Upper lobe of right lung (tissue), 1 donor: ENCODE measurements around the gene CUEDC1. TPM values are rescaled to one million over a fixed set of nuclear protein-coding genes. Genes with fewer than 3 reads are reported as not detected.

Source experiments
- ATAC-seq: fragments of 200-7000 bp; cut with Tn5 transposase; one replicate; pipeline ENCODE4 v1.9.1; 2020; ENCODE audit warnings: mild to moderate bottlenecking, moderate library complexity
- DNase-seq: peaks from one replicate; pipeline ENCODE4 v3.0.0-alpha.2; 2020
- H3K27ac ChIP-seq: fragments of 200-600 bp; one replicate; pipeline ENCODE4 v1.8.0; 2022
- H3K27me3 ChIP-seq: fragments of 200-600 bp; one replicate; pipeline ENCODE4 v1.8.0; 2022; ENCODE audit warnings: mild to moderate bottlenecking
- H3K36me3 ChIP-seq: fragments of 200-600 bp; one replicate; pipeline ENCODE4 v1.8.0; 2022
- H3K4me1 ChIP-seq: fragments of 200-600 bp; one replicate; pipeline ENCODE4 v1.8.0; 2022
- H3K4me3 ChIP-seq: fragments of 200-600 bp; one replicate; pipeline ENCODE4 v1.8.0; 2022; ENCODE audit warnings: mild to moderate bottlenecking
- H3K9me3 ChIP-seq: fragments of 200-600 bp; one replicate; pipeline ENCODE4 v1.8.0; 2022
- intact Hi-C: fragments of 100-400 bp; cut with DNase I; formaldehyde crosslinking; loops from one replicate; pipeline ENCODE4 v1.11.0; 2022
- total RNA-seq: library from RNA; stranded (reverse); fragmentation: NEBNext Ultra II Directional; extraction: Animal tissue kit (Norgen Biotek cat#: 25700); gene quantifications from one replicate; pipeline ENCODE4 v1.2.1, GENCODE V29; 2021
- TF ChIP-seq, protein P1 (sequence below): fragments of 200-600 bp; IDR thresholded peaks from one replicate; pipeline ENCODE4 v1.8.0; 2022; ENCODE audit warnings: antibody characterized with exemption
- donor health status: DM: no; HTN: yes; CAD: no; lungs with severe emphysema.

The CUEDC1 gene
- total RNA-seq, 1 donor from 2014 or later: 41.9 TPM

DNA sequence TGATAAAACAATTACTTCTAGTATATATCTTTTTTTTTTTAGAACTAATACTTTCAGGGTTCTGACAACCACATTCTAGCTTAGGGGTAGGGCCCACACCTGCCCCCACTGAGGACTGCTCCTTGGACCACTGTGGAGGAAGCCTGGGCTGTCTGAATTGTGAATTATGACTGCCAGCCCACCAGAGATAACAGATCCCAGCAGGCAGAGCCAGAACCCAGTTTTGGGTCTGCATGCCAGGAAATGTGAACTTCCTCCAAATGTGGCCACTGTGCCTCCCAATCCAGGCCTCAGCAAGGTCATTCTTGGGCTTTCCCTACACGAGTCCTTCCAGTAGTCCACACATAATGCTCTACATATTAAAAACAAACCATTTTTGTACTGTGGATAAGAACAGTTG, 16.9 kb upstream of the CUEDC1 start:
- Histone ChIP-seq H3K27ac (no peak overlapping the region), H3K36me3 (peaks cover 55% of the 10 kb centered on the region), H3K9me3 (no peaks in the 10 kb centered on the region), H3K4me1 (peaks cover 14% of the 10 kb centered on the region), H3K4me3 (no peak overlapping the region), H3K27me3 (no peaks in the 10 kb centered on the region)
- intact Hi-C loops: no loop called here
- no peak for ATAC-seq
- TF ChIP-seq, protein P1, sequence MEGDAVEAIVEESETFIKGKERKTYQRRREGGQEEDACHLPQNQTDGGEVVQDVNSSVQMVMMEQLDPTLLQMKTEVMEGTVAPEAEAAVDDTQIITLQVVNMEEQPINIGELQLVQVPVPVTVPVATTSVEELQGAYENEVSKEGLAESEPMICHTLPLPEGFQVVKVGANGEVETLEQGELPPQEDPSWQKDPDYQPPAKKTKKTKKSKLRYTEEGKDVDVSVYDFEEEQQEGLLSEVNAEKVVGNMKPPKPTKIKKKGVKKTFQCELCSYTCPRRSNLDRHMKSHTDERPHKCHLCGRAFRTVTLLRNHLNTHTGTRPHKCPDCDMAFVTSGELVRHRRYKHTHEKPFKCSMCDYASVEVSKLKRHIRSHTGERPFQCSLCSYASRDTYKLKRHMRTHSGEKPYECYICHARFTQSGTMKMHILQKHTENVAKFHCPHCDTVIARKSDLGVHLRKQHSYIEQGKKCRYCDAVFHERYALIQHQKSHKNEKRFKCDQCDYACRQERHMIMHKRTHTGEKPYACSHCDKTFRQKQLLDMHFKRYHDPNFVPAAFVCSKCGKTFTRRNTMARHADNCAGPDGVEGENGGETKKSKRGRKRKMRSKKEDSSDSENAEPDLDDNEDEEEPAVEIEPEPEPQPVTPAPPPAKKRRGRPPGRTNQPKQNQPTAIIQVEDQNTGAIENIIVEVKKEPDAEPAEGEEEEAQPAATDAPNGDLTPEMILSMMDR: no peak
- DNase-seq: no peak

DNA sequence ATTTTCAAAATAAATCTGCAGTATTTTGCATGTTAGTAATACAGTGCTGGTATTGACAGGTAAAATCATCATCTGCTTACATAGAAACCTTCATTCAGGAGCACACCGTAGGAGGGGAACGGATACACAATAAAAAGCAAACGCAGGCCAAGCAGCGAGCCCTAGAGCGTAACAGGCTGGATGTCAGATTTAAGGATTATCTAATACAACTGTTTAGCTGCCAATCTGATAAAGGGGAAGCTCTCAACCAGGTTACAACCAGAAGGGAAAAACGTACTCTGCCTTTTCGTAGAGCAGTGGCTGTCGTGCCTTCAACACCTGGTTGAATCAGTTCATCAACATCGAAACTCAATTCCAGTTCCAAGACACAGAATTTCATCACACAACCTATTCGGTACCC, 16.4 kb upstream of the CUEDC1 start:
- H3K4me3 ChIP-seq: no peak overlapping the region
- TF ChIP-seq, protein P1: no peak
- ATAC-seq (no peak), DNase-seq (no peak)
- no peaks in the 10 kb centered on the region for H3K9me3 ChIP-seq
- peaks cover 14% of the 10 kb centered on the region for H3K4me1 ChIP-seq
- peaks cover 49% of the 10 kb centered on the region for H3K36me3 ChIP-seq
- no peaks in the 10 kb centered on the region for H3K27me3 ChIP-seq
- H3K27ac ChIP-seq: no peak overlapping the region
- intact Hi-C loops: no loop called here

DNA sequence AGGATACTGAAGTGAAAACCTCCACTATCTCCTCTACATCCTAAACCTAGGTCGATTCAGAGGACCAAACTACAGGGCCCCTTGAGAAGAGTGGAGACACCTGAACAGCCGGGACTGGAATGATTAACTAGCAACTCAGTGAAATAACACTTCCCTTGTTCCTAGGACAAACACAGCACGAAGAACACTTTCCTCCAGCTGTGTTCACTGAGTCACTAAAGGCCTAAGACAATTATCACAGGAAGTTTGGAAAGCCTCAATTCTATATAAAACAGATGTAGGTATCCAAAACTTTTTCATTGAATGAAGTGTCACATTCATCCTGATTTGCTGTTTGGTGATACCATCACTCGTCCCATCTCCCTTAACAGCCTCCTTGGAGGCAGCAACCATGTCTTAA, 15.5 kb upstream of the CUEDC1 start:
- H3K27ac ChIP-seq: no peak overlapping the region
- no peak overlapping the region for H3K4me3 ChIP-seq
- no peak for ATAC-seq
- H3K9me3 ChIP-seq: no peaks in the 10 kb centered on the region
- intact Hi-C loops: no loop called here
- H3K27me3 ChIP-seq: no peaks in the 10 kb centered on the region
- DNase-seq: no peak
- TF ChIP-seq, protein P1: no peak
- H3K4me1 ChIP-seq: peaks cover 13% of the 10 kb centered on the region
- peaks cover 40% of the 10 kb centered on the region for H3K36me3 ChIP-seq

DNA sequence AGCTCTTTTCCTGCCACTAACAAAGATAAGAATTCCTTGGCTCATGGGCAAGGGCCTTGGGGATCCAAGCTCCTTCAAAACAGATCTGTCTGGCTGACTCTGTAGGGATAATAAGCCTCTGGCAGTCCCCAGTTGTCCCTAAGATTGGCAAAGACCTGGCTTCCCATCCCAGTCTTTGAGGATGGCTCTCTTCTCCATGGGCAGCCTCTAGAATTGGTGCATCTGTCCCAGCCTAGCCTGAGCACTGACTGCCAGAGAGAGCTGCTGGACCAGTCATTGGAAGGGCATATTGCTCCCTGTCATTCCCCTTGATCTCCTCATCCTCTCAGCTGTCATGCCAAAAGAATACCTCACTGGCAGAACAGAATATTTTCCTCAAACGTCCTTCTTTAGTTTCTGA, 13.2 kb upstream of the CUEDC1 start:
- Histone ChIP-seq H3K4me1 (no peaks in the 10 kb centered on the region), H3K36me3 (peaks cover 19% of the 10 kb centered on the region), H3K27me3 (no peaks in the 10 kb centered on the region), H3K27ac (no peak overlapping the region), H3K9me3 (no peaks in the 10 kb centered on the region), H3K4me3 (no peak overlapping the region)
- intact Hi-C loops: no loop called here
- no peak for ATAC-seq
- DNase-seq: no peak
- TF ChIP-seq, protein P1: no peak

DNA sequence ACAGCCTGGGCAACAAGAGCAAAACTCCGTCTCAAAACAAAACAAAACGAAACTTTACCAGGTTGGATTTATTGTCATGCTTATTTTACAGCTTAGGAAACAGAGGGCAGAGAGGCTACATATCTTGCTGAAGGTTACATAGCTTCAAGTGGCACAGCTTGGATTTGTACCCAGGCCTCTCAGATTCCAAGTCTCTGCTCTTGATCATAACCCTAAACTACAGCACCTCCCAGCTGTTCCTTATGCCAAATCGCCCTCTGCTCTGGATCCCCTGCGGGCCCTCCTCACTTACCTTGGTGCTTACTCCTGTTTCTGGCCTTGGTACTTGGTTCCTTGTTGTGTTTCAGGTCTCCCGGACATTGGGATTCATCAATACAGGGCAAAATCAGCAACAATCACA, 11.7 kb upstream of the CUEDC1 start:
- H3K36me3 ChIP-seq: peaks cover 3% of the 10 kb centered on the region
- DNase-seq: no peak
- peak; percentile 40 for ATAC-seq
- TF ChIP-seq, protein P1: no peak
- H3K27ac ChIP-seq: no peak overlapping the region
- no peaks in the 10 kb centered on the region for H3K4me1 ChIP-seq
- H3K4me3 ChIP-seq: no peak overlapping the region
- no peaks in the 10 kb centered on the region for H3K9me3 ChIP-seq
- intact Hi-C loops: no loop called here
- no peaks in the 10 kb centered on the region for H3K27me3 ChIP-seq

DNA sequence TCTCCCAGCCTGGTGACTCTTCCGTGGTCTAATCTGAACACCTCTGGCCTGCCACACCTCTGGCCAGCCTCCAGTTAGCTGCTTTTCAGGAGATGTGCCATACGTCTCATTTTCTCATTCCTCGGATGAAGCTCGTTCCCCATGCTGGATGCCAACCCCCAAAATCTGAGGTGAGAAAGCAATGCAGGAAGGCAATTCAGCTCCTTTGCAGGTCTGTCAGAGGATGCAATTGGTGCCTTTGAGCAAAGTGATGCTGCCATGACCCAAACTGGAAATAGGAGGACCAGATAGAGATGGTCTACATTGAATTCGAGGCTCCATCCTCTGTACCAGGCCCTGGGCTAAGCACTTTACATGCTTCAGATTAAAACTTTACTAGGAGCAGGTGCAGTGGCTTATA, 11.0 kb upstream of the CUEDC1 start:
- no peaks in the 10 kb centered on the region for H3K27me3 ChIP-seq
- intact Hi-C loops: no loop called here
- H3K4me1 ChIP-seq: no peaks in the 10 kb centered on the region
- no peaks in the 10 kb centered on the region for H3K36me3 ChIP-seq
- no peak overlapping the region for H3K27ac ChIP-seq
- DNase-seq: no peak
- no peak overlapping the region for H3K4me3 ChIP-seq
- no peak for ATAC-seq
- TF ChIP-seq, protein P1: no peak
- H3K9me3 ChIP-seq: no peaks in the 10 kb centered on the region
